Thymus (tissue), 11 donors: ENCODE results near the gene GAS1. TPM values are rescaled to one million over a fixed set of nuclear protein-coding genes. Genes with fewer than 3 reads are reported as not detected.

Experiments
- DNase-seq, 9 donors: peaks; one replicate each; pipeline ENCODE4 v3.0.0-alpha.2; 2013; ENCODE audit warnings: low spot score in 9 of 9, low read depth in 6 of 9, missing footprints in 1 of 9
- H3K27ac ChIP-seq, 2 donors: one replicate each; pipeline ENCODE4 v1.5.1; 2013; ENCODE audit warnings: control low read depth in 1 of 2, low read depth in 1 of 2, low read length in 1 of 2, mild to moderate bottlenecking in 1 of 2, moderate library complexity in 1 of 2
- H3K27me3 ChIP-seq, 2 donors: one replicate each; pipeline ENCODE4 v1.5.1; 2013; ENCODE audit warnings: low read length in 1 of 2; ENCODE audit not compliant: control insufficient read depth in 2 of 2, insufficient read depth in 1 of 2
- H3K36me3 ChIP-seq, 2 donors: one replicate each; pipeline ENCODE4 v1.5.1; 2013; ENCODE audit warnings: low read length in 1 of 2, mild to moderate bottlenecking in 1 of 2, moderate library complexity in 1 of 2; ENCODE audit not compliant: control insufficient read depth in 2 of 2, insufficient read depth in 2 of 2
- H3K4me1 ChIP-seq, 2 donors: one replicate each; pipeline ENCODE4 v1.5.1; 2013; ENCODE audit warnings: low read length in 2 of 2; ENCODE audit not compliant: control insufficient read depth in 2 of 2, insufficient read depth in 2 of 2
- H3K4me3 ChIP-seq, 2 donors: one replicate each; pipeline ENCODE4 v1.5.1; 2013; ENCODE audit warnings: low read length in 2 of 2, control low read depth in 1 of 2, mild to moderate bottlenecking in 1 of 2
- H3K9me3 ChIP-seq, 2 donors: one replicate each; pipeline ENCODE4 v1.5.1; 2013; ENCODE audit warnings: low read length in 1 of 2, mild to moderate bottlenecking in 1 of 2; ENCODE audit not compliant: control insufficient read depth in 2 of 2, insufficient read depth in 1 of 2
- WGBS: extraction: QIAGEN DNeasy Blood & Tissue Kit; methylation state at CpG from one replicate; pipeline ENCODE4 v1.1.7; 2013; 5-methylcytosine and 5-hydroxymethylcytosine counted together
- polyA plus RNA-seq: library from polyadenylated mRNA; stranded (reverse); fragments of 200-250 nt; gene quantifications from one replicate; pipeline ENCODE4 v1.2.3, GENCODE V29; 2013
- total RNA-seq: library from RNA; stranded (reverse); fragments of 120-200 nt; gene quantifications from one replicate; pipeline ENCODE4 v1.2.4, GENCODE V29; 2013
- donor health status: healthy.

Gene GAS1
- total and polyA plus RNA-seq, 2 donors = 9.1 to 64.3 TPM

GRCh38 chr9:86974421-86974820 is 27.1 kb upstream of the GAS1 start:
- no peaks in the 10 kb centered on the region for H3K27me3 ChIP-seq
- no peak for DNase-seq

GRCh38 chr9:86971742-86972141 is 24.4 kb upstream of the GAS1 start:
- Histone ChIP-seq H3K27ac (no peak overlapping the region), H3K4me3 (no peak overlapping the region), H3K9me3 (no peaks in the 10 kb centered on the region), H3K27me3 (no peaks in the 10 kb centered on the region), H3K4me1 (no peaks in the 10 kb centered on the region), H3K36me3 (no peaks in the 10 kb centered on the region)
- no peak for DNase-seq

More at GRCh38 chr9:86974421-86974820, 27.1 kb upstream of the GAS1 start:
- no peaks in the 10 kb centered on the region for H3K36me3 ChIP-seq
- 90% methylated on average over 2 of the region's 2 CpGs for WGBS
- peaks cover 0 to 3% of the 10 kb centered on the region in 2 donors for H3K4me1 ChIP-seq
- H3K4me3 ChIP-seq = no peak overlapping the region
- no peak overlapping the region for H3K27ac ChIP-seq
- no peaks in the 10 kb centered on the region for H3K9me3 ChIP-seq

GRCh38 chr9:86968258-86968920 is 21.1 kb upstream of the GAS1 start:
- 65% methylated on average over 8 of the region's 8 CpGs for WGBS
- no peak for DNase-seq

GRCh38 chr9:86966852-86967511 is 19.7 kb upstream of the GAS1 start:
- H3K27ac ChIP-seq = no peak overlapping the region
- no peak overlapping the region for H3K4me3 ChIP-seq
- H3K36me3 ChIP-seq = no peaks in the 10 kb centered on the region
- H3K4me1 ChIP-seq = no peaks in the 10 kb centered on the region
- 92% methylated on average over 10 of the region's 10 CpGs for WGBS
- H3K27me3 ChIP-seq = no peaks in the 10 kb centered on the region
- no peak for DNase-seq
- H3K9me3 ChIP-seq = no peaks in the 10 kb centered on the region

More at GRCh38 chr9:86968258-86968920, 21.1 kb upstream of the GAS1 start:
- Histone ChIP-seq H3K4me1 (no peaks in the 10 kb centered on the region), H3K27ac (no peak overlapping the region), H3K4me3 (no peak overlapping the region), H3K36me3 (no peaks in the 10 kb centered on the region), H3K27me3 (no peaks in the 10 kb centered on the region), H3K9me3 (no peaks in the 10 kb centered on the region)

GRCh38 chr9:86965636-86966395 is 18.5 kb upstream of the GAS1 start:
- no peak overlapping the region for H3K27ac ChIP-seq
- H3K36me3 ChIP-seq = no peaks in the 10 kb centered on the region
- WGBS = 88% methylated on average over 5 of the region's 5 CpGs
- H3K27me3 ChIP-seq = no peaks in the 10 kb centered on the region
- H3K4me3 ChIP-seq = no peak overlapping the region
- H3K4me1 ChIP-seq = no peaks in the 10 kb centered on the region
- no peak for DNase-seq
- no peaks in the 10 kb centered on the region for H3K9me3 ChIP-seq

GRCh38 chr9:86962692-86963091 is 15.4 kb upstream of the GAS1 start:
- Histone ChIP-seq H3K36me3 (no peaks in the 10 kb centered on the region), H3K27ac (no peak overlapping the region), H3K4me3 (no peak overlapping the region), H3K27me3 (no peaks in the 10 kb centered on the region), H3K4me1 (peaks cover 0 to 3% of the 10 kb centered on the region in 2 donors), H3K9me3 (no peaks in the 10 kb centered on the region)
- DNase-seq = no peak
- 92% methylated on average over 9 of the region's 9 CpGs for WGBS

GRCh38 chr9:86960938-86961337 is 13.6 kb upstream of the GAS1 start:
- no peak overlapping the region for H3K27ac ChIP-seq

GRCh38 chr9:86958203-86958602 is 10.9 kb upstream of the GAS1 start:
- Histone ChIP-seq H3K4me1 (peaks cover 0 to 3% of the 10 kb centered on the region in 2 donors), H3K27ac (no peak overlapping the region), H3K9me3 (no peaks in the 10 kb centered on the region), H3K27me3 (no peaks in the 10 kb centered on the region), H3K36me3 (no peaks in the 10 kb centered on the region), H3K4me3 (no peak overlapping the region)
- whole genome bisulfite sequencing = 98% methylated on average over 1 of the region's 1 CpG
- DNase-seq = no peak

More at GRCh38 chr9:86960938-86961337, 13.6 kb upstream of the GAS1 start:
- no peaks in the 10 kb centered on the region for H3K36me3 ChIP-seq
- no peak for DNase-seq
- peaks cover 0 to 3% of the 10 kb centered on the region in 2 donors for H3K4me1 ChIP-seq
- 63% methylated on average over 6 of the region's 6 CpGs for WGBS
- H3K9me3 ChIP-seq = no peaks in the 10 kb centered on the region
- H3K27me3 ChIP-seq = no peaks in the 10 kb centered on the region
- no peak overlapping the region for H3K4me3 ChIP-seq

GRCh38 chr9:86955561-86955960 is 8.3 kb upstream of the GAS1 start:
- WGBS = 93% methylated on average over 4 of the region's 4 CpGs
- DNase-seq = no peak
- peaks cover 0 to 3% of the 10 kb centered on the region in 2 donors for H3K4me1 ChIP-seq
- H3K36me3 ChIP-seq = no peaks in the 10 kb centered on the region
- no peak overlapping the region for H3K27ac ChIP-seq
- no peaks in the 10 kb centered on the region for H3K27me3 ChIP-seq
- H3K4me3 ChIP-seq = no peak overlapping the region
- H3K9me3 ChIP-seq = no peaks in the 10 kb centered on the region
